Adrenal gland (tissue), 5 donors: ENCODE data around the gene PGAP3.

Experiments used
- CTCF ChIP-seq, 6 experiments: fragments of 450-650 bp in 4 of 6; fragments of 200-600 bp in 2 of 6; sonication (generic) in 1 of 6; IDR thresholded peaks; 1 replicate in 5 of 6; 2 replicates in 1 of 6; pipeline versions ENCODE4 v1.5.1 to v1.8.0; 2016 to 2021; ENCODE audit warnings: antibody characterized with exemption in 6 of 6, mild to moderate bottlenecking in 2 of 6, moderate library complexity in 1 of 6
- POLR2A ChIP-seq, 2 donors: fragments of 450-650 bp; IDR thresholded peaks; one replicate each; pipeline ENCODE4 v1.6.1; 2017; ENCODE audit warnings: antibody characterized with exemption in 2 of 2, mild to moderate bottlenecking in 2 of 2, moderate library complexity in 1 of 2
- donor health status: DM: no; HTN: no; CAD: no.

- TF ChIP-seq CTCF (IDR thresholded peaks at IDR 0.05) (no peak), POLR2A (IDR thresholded peaks at IDR 0.05) (no peak)
Measured at GRCh38 chr17:39650121-39650579, 37.7 kb downstream of the PGAP3 start.
